ENCODE measurements around the gene GNB1L.
"Not testable (repeated sequence)": the region's sequence is repeated elsewhere in the genome, so short reads cannot be mapped to it uniquely, and the experiment has no call there.

GNB1L gene

DNA sequence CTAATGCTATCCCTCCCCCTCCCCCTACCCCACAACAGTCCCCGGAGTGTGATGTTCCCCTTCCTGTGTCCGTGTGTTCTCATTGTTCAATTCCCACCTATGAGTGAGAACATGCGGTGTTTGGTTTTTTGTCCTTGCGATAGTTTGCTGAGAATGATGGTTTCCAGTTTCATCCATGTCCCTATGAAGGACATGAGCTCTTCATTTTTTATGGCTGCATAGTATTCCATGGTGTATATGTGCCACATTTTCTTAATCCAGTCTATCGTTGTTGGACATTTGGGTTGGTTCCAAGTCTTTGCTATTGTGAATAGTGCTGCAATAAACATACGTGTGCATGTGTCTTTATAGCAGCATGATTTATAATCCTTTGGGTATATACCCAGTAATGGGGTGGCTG lies 77.5 kb downstream of the GNB1L start:
- not testable (repeated sequence) for DNase-seq; H3K27ac ChIP-seq (ENCODE audit: low read depth, low read length); H3K27me3 ChIP-seq (ENCODE audit: insufficient read depth, low read length); H3K18ac ChIP-seq (ENCODE audit: low read length); H3K4ac ChIP-seq (ENCODE audit: low read depth, low read length); H3K79me1 ChIP-seq (ENCODE audit: low read length); H4K12ac ChIP-seq (ENCODE audit: low read depth, low read length); H3K23ac ChIP-seq (ENCODE audit: low read length); H3K9me3 ChIP-seq (ENCODE audit: insufficient read depth, low read depth, low read length); H3K4me3 ChIP-seq (ENCODE audit: low read depth, low read length); H4K91ac ChIP-seq (ENCODE audit: low read depth, low read length); H2BK5ac ChIP-seq (ENCODE audit: low read depth, low read length, poor library complexity); H2BK120ac ChIP-seq (ENCODE audit: insufficient read depth, low read length, poor library complexity); H3K9ac ChIP-seq (ENCODE audit: low read length); H4K8ac ChIP-seq (ENCODE audit: low read depth, low read length); H3K14ac ChIP-seq (ENCODE audit: low read length); H3K4me2 ChIP-seq (ENCODE audit: low read length); H3K79me2 ChIP-seq (ENCODE audit: control insufficient read depth, insufficient read depth, low read length, poor library complexity); H2AFZ ChIP-seq (ENCODE audit: insufficient read depth, low read length, poor library complexity); H2BK12ac ChIP-seq (ENCODE audit: low read length); H3K4me1 ChIP-seq (ENCODE audit: control insufficient read depth in 1 of 2, insufficient read depth in 2 of 2, low read length in 2 of 2); H3K36me3 ChIP-seq (ENCODE audit: control insufficient read depth in 1 of 2, insufficient read depth in 2 of 2, low read length in 2 of 2); H2AK5ac ChIP-seq (ENCODE audit: low read length)
- WGBS (ENCODE audit: extremely low coverage, insufficient coverage, insufficient read length): no CpG with 5 or more reads among the region's 6 CpGs

DNA sequence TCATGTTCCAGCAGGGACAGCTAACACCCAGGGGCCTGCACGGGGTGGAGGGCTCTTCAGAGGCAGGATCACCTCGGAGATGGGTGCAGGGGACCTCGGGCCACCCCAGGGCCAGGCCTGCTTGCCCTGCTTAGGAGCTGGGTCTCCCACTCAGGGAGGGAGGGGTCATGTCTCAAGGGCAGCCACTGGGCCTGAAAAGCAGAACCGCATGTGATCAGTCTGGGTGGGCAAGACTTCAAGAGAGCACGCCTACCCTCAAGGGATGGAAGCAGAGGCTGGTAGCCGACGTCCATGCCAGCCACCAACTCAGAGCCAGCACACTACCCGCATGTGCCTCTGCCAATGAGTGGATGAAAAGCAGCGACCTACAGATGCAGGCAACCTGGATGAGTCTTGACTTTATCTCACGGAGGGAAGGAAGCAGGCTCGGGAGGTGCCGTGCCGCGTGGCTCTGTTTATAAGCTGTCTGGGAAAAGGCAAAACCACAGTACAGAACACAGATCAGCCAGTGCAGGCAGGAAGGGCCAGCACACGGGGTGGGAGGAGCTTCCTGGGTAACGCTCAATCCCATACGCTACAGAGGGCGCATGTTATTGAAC lies 78.1 kb downstream of the GNB1L start:
- no peaks in the 10 kb centered on the region for H3K4me1 ChIP-seq (ENCODE audit: control insufficient read depth in 1 of 2, insufficient read depth in 2 of 2, low read length in 2 of 2)
- WGBS (ENCODE audit: extremely low coverage, insufficient coverage, insufficient read length): no CpG with 5 or more reads among the region's 18 CpGs
- no peak overlapping the region for H4K91ac ChIP-seq (ENCODE audit: low read depth, low read length)
- no peaks in the 10 kb centered on the region for H3K36me3 ChIP-seq (ENCODE audit: control insufficient read depth in 1 of 2, insufficient read depth in 2 of 2, low read length in 2 of 2)
- no peaks in the 10 kb centered on the region for H3K27me3 ChIP-seq (ENCODE audit: insufficient read depth, low read length)
- H3K9me3 ChIP-seq (ENCODE audit: insufficient read depth, low read depth, low read length): no peaks in the 10 kb centered on the region
- no peak overlapping the region for H3K18ac ChIP-seq (ENCODE audit: low read length)
- no peak overlapping the region for H2BK5ac ChIP-seq (ENCODE audit: low read depth, low read length, poor library complexity)
- no peak overlapping the region for H3K23ac ChIP-seq (ENCODE audit: low read length)
- H3K14ac ChIP-seq (ENCODE audit: low read length): no peak overlapping the region
- H2BK120ac ChIP-seq (ENCODE audit: insufficient read depth, low read length, poor library complexity): no peak overlapping the region
- H3K79me2 ChIP-seq (ENCODE audit: control insufficient read depth, insufficient read depth, low read length, poor library complexity): no peaks in the 10 kb centered on the region
- no peaks in the 10 kb centered on the region for H3K79me1 ChIP-seq (ENCODE audit: low read length)
- H4K12ac ChIP-seq (ENCODE audit: low read depth, low read length): no peak overlapping the region
- no peak overlapping the region for H3K4me2 ChIP-seq (ENCODE audit: low read length)
- H3K9ac ChIP-seq (ENCODE audit: low read length): no peak overlapping the region
- no peak overlapping the region for H3K4ac ChIP-seq (ENCODE audit: low read depth, low read length)
- no peak overlapping the region for H3K27ac ChIP-seq (ENCODE audit: low read depth, low read length)
- H3K4me3 ChIP-seq (ENCODE audit: low read depth, low read length): no peak overlapping the region
- H2AK5ac ChIP-seq (ENCODE audit: low read length): no peak overlapping the region
- no peak overlapping the region for H2BK12ac ChIP-seq (ENCODE audit: low read length)
- H2AFZ ChIP-seq (ENCODE audit: insufficient read depth, low read length, poor library complexity): no peak overlapping the region
- DNase-seq: peak in 1 of 2 donors; percentile 35
- H4K8ac ChIP-seq (ENCODE audit: low read depth, low read length): no peak overlapping the region

DNA sequence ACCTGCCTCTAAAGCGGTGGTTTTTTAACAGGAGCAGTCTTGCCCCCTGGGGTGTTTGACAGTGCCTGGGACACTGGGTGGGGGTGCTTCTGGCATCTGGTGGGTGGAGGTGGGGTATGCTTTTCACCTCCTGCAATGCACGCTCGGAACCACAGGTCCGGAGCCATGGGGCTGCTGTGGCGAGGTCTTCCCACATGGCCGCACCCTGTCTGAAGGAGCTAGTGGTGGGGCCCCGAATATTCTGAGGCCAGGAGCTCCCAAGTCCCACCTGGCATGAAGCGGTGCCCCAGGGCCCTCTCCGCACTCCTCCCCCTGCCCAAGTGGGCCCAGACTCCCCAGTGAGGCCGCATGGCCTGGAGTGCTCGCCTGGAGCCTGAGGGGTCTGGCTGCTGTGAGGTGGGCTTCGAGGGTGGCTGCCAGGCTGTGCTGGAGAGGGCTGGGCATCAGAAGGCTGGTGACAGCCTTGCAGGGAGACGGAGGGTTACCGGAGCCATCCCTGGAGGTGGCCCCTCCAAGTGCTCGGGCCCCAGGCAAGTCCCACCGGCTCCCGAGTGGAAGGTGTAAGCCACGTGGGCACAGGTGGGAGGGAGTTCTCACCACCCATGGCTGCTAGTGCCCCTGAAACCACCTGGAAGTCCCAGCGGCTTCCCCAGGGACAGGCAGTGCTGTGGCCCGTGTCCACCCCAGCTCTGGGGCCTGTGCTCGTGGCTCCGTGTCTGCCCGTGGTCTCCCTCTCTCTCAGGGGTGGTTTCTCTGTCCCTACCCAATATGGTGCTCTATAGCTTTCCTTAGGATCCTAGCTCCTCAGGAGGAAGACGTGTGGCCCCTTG lies 79.0 kb downstream of the GNB1L start:
- no CpG with 5 or more reads among the region's 24 CpGs for WGBS (ENCODE audit: extremely low coverage, insufficient coverage, insufficient read length)

GRCh38 chr22:19774628-19775027 lies 80.0 kb downstream of the GNB1L start:
- Histone ChIP-seq H4K8ac (ENCODE audit: low read depth, low read length) (no peak overlapping the region), H3K27me3 (ENCODE audit: insufficient read depth, low read length) (peaks cover 7% of the 10 kb centered on the region), H3K36me3 (ENCODE audit: control insufficient read depth in 1 of 2, insufficient read depth in 2 of 2, low read length in 2 of 2) (no peaks in the 10 kb centered on the region), H3K79me1 (ENCODE audit: low read length) (no peaks in the 10 kb centered on the region), H2BK12ac (ENCODE audit: low read length) (no peak overlapping the region), H2BK5ac (ENCODE audit: low read depth, low read length, poor library complexity) (no peak overlapping the region), H3K4me2 (ENCODE audit: low read length) (no peak overlapping the region), H2BK120ac (ENCODE audit: insufficient read depth, low read length, poor library complexity) (no peak overlapping the region), H3K79me2 (ENCODE audit: control insufficient read depth, insufficient read depth, low read length, poor library complexity) (no peaks in the 10 kb centered on the region), H3K4me1 (ENCODE audit: control insufficient read depth in 1 of 2, insufficient read depth in 2 of 2, low read length in 2 of 2) (no peaks in the 10 kb centered on the region), H3K18ac (ENCODE audit: low read length) (no peak overlapping the region), H3K9me3 (ENCODE audit: insufficient read depth, low read depth, low read length) (no peaks in the 10 kb centered on the region), H2AK5ac (ENCODE audit: low read length) (no peak overlapping the region), H3K4me3 (ENCODE audit: low read depth, low read length) (no peak overlapping the region), H3K4ac (ENCODE audit: low read depth, low read length) (no peak overlapping the region), H2AFZ (ENCODE audit: insufficient read depth, low read length, poor library complexity) (no peak overlapping the region), H3K27ac (ENCODE audit: low read depth, low read length) (no peak overlapping the region), H4K12ac (ENCODE audit: low read depth, low read length) (no peak overlapping the region), H4K91ac (ENCODE audit: low read depth, low read length) (no peak overlapping the region), H3K14ac (ENCODE audit: low read length) (no peak overlapping the region), H3K9ac (ENCODE audit: low read length) (no peak overlapping the region), H3K23ac (ENCODE audit: low read length) (peak overlapping the region; percentile 50)
- WGBS (ENCODE audit: extremely low coverage, insufficient coverage, insufficient read length): no CpG with 5 or more reads among the region's 8 CpGs
- DNase-seq: no peak

More for the DNA sequence above, 79.0 kb downstream of the GNB1L start:
- no peak overlapping the region for H3K14ac ChIP-seq (ENCODE audit: low read length)
- H3K4me1 ChIP-seq (ENCODE audit: control insufficient read depth in 1 of 2, insufficient read depth in 2 of 2, low read length in 2 of 2): no peaks in the 10 kb centered on the region
- no peak overlapping the region for H2AFZ ChIP-seq (ENCODE audit: insufficient read depth, low read length, poor library complexity)
- H2BK5ac ChIP-seq (ENCODE audit: low read depth, low read length, poor library complexity): no peak overlapping the region
- no peak overlapping the region for H2AK5ac ChIP-seq (ENCODE audit: low read length)
- H3K4ac ChIP-seq (ENCODE audit: low read depth, low read length): no peak overlapping the region
- H3K4me2 ChIP-seq (ENCODE audit: low read length): no peak overlapping the region
- H3K23ac ChIP-seq (ENCODE audit: low read length): no peak overlapping the region
- no peaks in the 10 kb centered on the region for H3K9me3 ChIP-seq (ENCODE audit: insufficient read depth, low read depth, low read length)
- no peak overlapping the region for H4K12ac ChIP-seq (ENCODE audit: low read depth, low read length)
- H3K79me2 ChIP-seq (ENCODE audit: control insufficient read depth, insufficient read depth, low read length, poor library complexity): no peaks in the 10 kb centered on the region
- no peak overlapping the region for H2BK120ac ChIP-seq (ENCODE audit: insufficient read depth, low read length, poor library complexity)
- no peak overlapping the region for H3K18ac ChIP-seq (ENCODE audit: low read length)
- H3K36me3 ChIP-seq (ENCODE audit: control insufficient read depth in 1 of 2, insufficient read depth in 2 of 2, low read length in 2 of 2): no peaks in the 10 kb centered on the region
- H4K8ac ChIP-seq (ENCODE audit: low read depth, low read length): no peak overlapping the region
- H3K4me3 ChIP-seq (ENCODE audit: low read depth, low read length): no peak overlapping the region
- no peak overlapping the region for H3K27ac ChIP-seq (ENCODE audit: low read depth, low read length)
- H3K9ac ChIP-seq (ENCODE audit: low read length): no peak overlapping the region
- DNase-seq: no peak
- no peak overlapping the region for H2BK12ac ChIP-seq (ENCODE audit: low read length)
- H3K79me1 ChIP-seq (ENCODE audit: low read length): no peaks in the 10 kb centered on the region
- no peaks in the 10 kb centered on the region for H3K27me3 ChIP-seq (ENCODE audit: insufficient read depth, low read length)
- no peak overlapping the region for H4K91ac ChIP-seq (ENCODE audit: low read depth, low read length)

All from trophoblast cell (in vitro differentiated cells and primary cell).